SK-N-SH treated with all-trans-retinoic acid at 6 μM for 48 hours (cell line): ENCODE measurements around the gene PDE4B.
"Not testable (repeated sequence)": the region's sequence is repeated elsewhere in the genome, so short reads cannot be mapped to it uniquely, and the experiment has no call there.

ENCODE experiments used
- ATAC-seq: fragments of 200-7000 bp; cut with Tn5 transposase; 3 replicates; pipeline ENCODE4 v1.9.1; 2020; ENCODE audit warnings: mild to moderate bottlenecking, moderate library complexity
- ARNTL ChIP-seq: fragments of 450-650 bp; formaldehyde crosslinking; IDR thresholded peaks from 2 replicates; pipeline ENCODE4 v1.5.0; 2020; ENCODE audit warnings: low read depth, mild to moderate bottlenecking, moderate library complexity, borderline replicate concordance
- BACH2 ChIP-seq: fragments of 250-450 bp; sonication (Bioruptor Pico); IDR thresholded peaks from 2 replicates; pipeline ENCODE4 v1.9.0; 2021; ENCODE audit warnings: mild to moderate bottlenecking, borderline replicate concordance
- CSDC2 ChIP-seq: fragments of 250-450 bp; sonication (Bioruptor Pico); IDR thresholded peaks from 2 replicates; pipeline ENCODE4 v1.5.0; 2020; ENCODE audit warnings: mild to moderate bottlenecking, moderate library complexity
- ESRRG ChIP-seq: fragments of 250-450 bp; sonication (Bioruptor Pico); IDR thresholded peaks from 2 replicates; pipeline ENCODE4 v1.6.1; 2021; ENCODE audit warnings: mild to moderate bottlenecking
- GLIS3 ChIP-seq: fragments of 250-450 bp; sonication (Bioruptor Pico); IDR thresholded peaks from 2 replicates; pipeline ENCODE4 v1.5.0; 2020; ENCODE audit warnings: mild to moderate bottlenecking, moderate library complexity
- ISL1 ChIP-seq: fragments of 250-450 bp; sonication (Bioruptor Pico); IDR thresholded peaks from 2 replicates; pipeline ENCODE4 v2.1.2; 2022; ENCODE audit warnings: mild to moderate bottlenecking, moderate library complexity
- OSR1 ChIP-seq: fragments of 250-450 bp; sonication (Bioruptor Pico); IDR thresholded peaks from 2 replicates; pipeline ENCODE4 v1.8.0; 2022; ENCODE audit warnings: moderate library complexity, mild to moderate bottlenecking, inconsistent platforms
- PPARA ChIP-seq: fragments of 250-450 bp; sonication (Bioruptor Pico); IDR thresholded peaks from 2 replicates; pipeline ENCODE4 v1.5.0; 2020; ENCODE audit warnings: mild to moderate bottlenecking, borderline replicate concordance
- RARB ChIP-seq: fragments of 250-450 bp; sonication (Bioruptor Pico); IDR thresholded peaks from 2 replicates; pipeline ENCODE4 v1.8.0; 2021; ENCODE audit warnings: mild to moderate bottlenecking, moderate library complexity
- SNAI2 ChIP-seq: fragments of 250-450 bp; sonication (Bioruptor Pico); IDR thresholded peaks from 2 replicates; pipeline ENCODE4 v1.5.0; 2020; ENCODE audit warnings: mild to moderate bottlenecking, moderate library complexity
- TCF4 ChIP-seq: fragments of 250-450 bp; sonication (Bioruptor Pico); IDR thresholded peaks from 2 replicates; pipeline ENCODE4 v1.8.0; 2021; ENCODE audit warnings: mild to moderate bottlenecking, moderate library complexity, borderline replicate concordance
- TOX ChIP-seq: fragments of 250-450 bp; sonication (Bioruptor Pico); IDR thresholded peaks from 2 replicates; pipeline ENCODE4 v1.8.0; 2021; ENCODE audit warnings: mild to moderate bottlenecking, moderate library complexity, borderline replicate concordance
- ZC3H10 ChIP-seq: fragments of 250-450 bp; sonication (Bioruptor Pico); IDR thresholded peaks from 2 replicates; pipeline ENCODE4 v1.5.1; 2021; ENCODE audit warnings: mild to moderate bottlenecking, moderate library complexity
- ZFP3 ChIP-seq: fragments of 250-450 bp; sonication (Bioruptor Pico); IDR thresholded peaks from 2 replicates; pipeline ENCODE4 v1.5.0; 2020; ENCODE audit warnings: mild to moderate bottlenecking, moderate library complexity
- ZFP30 ChIP-seq: fragments of 450-650 bp; formaldehyde crosslinking; IDR thresholded peaks from 2 replicates; pipeline ENCODE4 v1.5.0; 2022; ENCODE audit warnings: mild to moderate bottlenecking, moderate library complexity
- ZNF565 ChIP-seq: fragments of 450-650 bp; formaldehyde crosslinking; conservative IDR thresholded peaks from 2 replicates; pipeline ENCODE4 v1.5.0; 2020; ENCODE audit warnings: low read depth, mild to moderate bottlenecking, moderate library complexity
- ZNF70 ChIP-seq: fragments of 450-650 bp; formaldehyde crosslinking; IDR thresholded peaks from 2 replicates; pipeline ENCODE4 v1.5.0; 2020; ENCODE audit warnings: mild to moderate bottlenecking, moderate library complexity
- ZNF8 ChIP-seq: fragments of 450-650 bp; formaldehyde crosslinking; IDR thresholded peaks from 2 replicates; pipeline ENCODE4 v1.5.0; 2020; ENCODE audit warnings: mild to moderate bottlenecking, moderate library complexity
- TF ChIP-seq, protein P1 (sequence below): fragments of 250-450 bp; sonication (Bioruptor Pico); IDR thresholded peaks from 2 replicates; pipeline ENCODE4 v1.5.1; 2020; ENCODE audit warnings: low read depth, mild to moderate bottlenecking, moderate library complexity
- TF ChIP-seq, protein P2 (sequence below): fragments of 250-450 bp; sonication (Bioruptor Pico); IDR thresholded peaks from 2 replicates; pipeline ENCODE4 v1.5.1; 2021; ENCODE audit warnings: mild to moderate bottlenecking, moderate library complexity
- TF ChIP-seq, protein P3 (sequence below): fragments of 250-450 bp; sonication (Bioruptor Pico); IDR thresholded peaks from 2 replicates; pipeline ENCODE4 v1.8.0; 2020; ENCODE audit warnings: mild to moderate bottlenecking, moderate library complexity, borderline replicate concordance
- TF ChIP-seq, protein P4 (sequence below): fragments of 250-450 bp; sonication (Bioruptor Pico); IDR thresholded peaks from 2 replicates; pipeline ENCODE4 v1.5.0; 2020; ENCODE audit warnings: mild to moderate bottlenecking, moderate library complexity

PDE4B gene

DNA sequence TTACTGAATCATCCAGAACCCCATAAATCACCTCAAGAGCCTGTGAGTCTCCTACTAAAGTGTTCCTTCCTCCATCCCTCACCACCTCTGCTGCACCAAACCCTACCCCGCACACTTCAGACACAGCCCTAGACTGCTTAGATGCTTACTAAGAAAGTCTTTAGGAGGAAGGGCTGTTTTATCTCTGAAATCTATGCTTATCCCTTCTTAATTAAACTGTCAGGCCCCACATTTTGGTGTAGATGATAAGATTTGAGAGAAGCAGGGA lies 524.5 kb downstream of the PDE4B start:
- TF ChIP-seq OSR1 (CRISPR knock-in tag) (no peak), BACH2 (CRISPR knock-in tag) (no peak), ZNF70 (no peak), ZFP30 (CRISPR knock-in tag) (no peak), ESRRG (CRISPR knock-in tag) (no peak), PPARA (CRISPR knock-in tag) (no peak), TCF4 (no peak), SNAI2 (CRISPR knock-in tag) (no peak), ZC3H10 (no peak), GLIS3 (no peak), RARB (CRISPR knock-in tag) (no peak), ZNF565 (CRISPR knock-in tag) (no peak), ISL1 (CRISPR knock-in tag) (no peak), ZFP3 (CRISPR knock-in tag) (no peak), TOX (no peak), ZNF8 (CRISPR knock-in tag) (no peak)
- TF ChIP-seq, protein P1, sequence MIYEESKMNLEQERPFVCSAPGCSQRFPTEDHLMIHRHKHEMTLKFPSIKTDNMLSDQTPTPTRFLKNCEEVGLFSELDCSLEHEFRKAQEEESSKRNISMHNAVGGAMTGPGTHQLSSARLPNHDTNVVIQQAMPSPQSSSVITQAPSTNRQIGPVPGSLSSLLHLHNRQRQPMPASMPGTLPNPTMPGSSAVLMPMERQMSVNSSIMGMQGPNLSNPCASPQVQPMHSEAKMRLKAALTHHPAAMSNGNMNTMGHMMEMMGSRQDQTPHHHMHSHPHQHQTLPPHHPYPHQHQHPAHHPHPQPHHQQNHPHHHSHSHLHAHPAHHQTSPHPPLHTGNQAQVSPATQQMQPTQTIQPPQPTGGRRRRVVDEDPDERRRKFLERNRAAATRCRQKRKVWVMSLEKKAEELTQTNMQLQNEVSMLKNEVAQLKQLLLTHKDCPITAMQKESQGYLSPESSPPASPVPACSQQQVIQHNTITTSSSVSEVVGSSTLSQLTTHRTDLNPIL (CRISPR knock-in tag): no peak
- TF ChIP-seq, protein P2, sequence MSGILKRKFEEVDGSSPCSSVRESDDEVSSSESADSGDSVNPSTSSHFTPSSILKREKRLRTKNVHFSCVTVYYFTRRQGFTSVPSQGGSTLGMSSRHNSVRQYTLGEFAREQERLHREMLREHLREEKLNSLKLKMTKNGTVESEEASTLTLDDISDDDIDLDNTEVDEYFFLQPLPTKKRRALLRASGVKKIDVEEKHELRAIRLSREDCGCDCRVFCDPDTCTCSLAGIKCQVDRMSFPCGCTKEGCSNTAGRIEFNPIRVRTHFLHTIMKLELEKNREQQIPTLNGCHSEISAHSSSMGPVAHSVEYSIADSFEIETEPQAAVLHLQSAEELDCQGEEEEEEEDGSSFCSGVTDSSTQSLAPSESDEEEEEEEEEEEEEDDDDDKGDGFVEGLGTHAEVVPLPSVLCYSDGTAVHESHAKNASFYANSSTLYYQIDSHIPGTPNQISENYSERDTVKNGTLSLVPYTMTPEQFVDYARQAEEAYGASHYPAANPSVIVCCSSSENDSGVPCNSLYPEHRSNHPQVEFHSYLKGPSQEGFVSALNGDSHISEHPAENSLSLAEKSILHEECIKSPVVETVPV (CRISPR knock-in tag): no peak
- TF ChIP-seq, protein P3, sequence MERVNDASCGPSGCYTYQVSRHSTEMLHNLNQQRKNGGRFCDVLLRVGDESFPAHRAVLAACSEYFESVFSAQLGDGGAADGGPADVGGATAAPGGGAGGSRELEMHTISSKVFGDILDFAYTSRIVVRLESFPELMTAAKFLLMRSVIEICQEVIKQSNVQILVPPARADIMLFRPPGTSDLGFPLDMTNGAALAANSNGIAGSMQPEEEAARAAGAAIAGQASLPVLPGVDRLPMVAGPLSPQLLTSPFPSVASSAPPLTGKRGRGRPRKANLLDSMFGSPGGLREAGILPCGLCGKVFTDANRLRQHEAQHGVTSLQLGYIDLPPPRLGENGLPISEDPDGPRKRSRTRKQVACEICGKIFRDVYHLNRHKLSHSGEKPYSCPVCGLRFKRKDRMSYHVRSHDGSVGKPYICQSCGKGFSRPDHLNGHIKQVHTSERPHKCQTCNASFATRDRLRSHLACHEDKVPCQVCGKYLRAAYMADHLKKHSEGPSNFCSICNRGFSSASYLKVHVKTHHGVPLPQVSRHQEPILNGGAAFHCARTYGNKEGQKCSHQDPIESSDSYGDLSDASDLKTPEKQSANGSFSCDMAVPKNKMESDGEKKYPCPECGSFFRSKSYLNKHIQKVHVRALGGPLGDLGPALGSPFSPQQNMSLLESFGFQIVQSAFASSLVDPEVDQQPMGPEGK (CRISPR knock-in tag): no peak
- TF ChIP-seq, protein P4, sequence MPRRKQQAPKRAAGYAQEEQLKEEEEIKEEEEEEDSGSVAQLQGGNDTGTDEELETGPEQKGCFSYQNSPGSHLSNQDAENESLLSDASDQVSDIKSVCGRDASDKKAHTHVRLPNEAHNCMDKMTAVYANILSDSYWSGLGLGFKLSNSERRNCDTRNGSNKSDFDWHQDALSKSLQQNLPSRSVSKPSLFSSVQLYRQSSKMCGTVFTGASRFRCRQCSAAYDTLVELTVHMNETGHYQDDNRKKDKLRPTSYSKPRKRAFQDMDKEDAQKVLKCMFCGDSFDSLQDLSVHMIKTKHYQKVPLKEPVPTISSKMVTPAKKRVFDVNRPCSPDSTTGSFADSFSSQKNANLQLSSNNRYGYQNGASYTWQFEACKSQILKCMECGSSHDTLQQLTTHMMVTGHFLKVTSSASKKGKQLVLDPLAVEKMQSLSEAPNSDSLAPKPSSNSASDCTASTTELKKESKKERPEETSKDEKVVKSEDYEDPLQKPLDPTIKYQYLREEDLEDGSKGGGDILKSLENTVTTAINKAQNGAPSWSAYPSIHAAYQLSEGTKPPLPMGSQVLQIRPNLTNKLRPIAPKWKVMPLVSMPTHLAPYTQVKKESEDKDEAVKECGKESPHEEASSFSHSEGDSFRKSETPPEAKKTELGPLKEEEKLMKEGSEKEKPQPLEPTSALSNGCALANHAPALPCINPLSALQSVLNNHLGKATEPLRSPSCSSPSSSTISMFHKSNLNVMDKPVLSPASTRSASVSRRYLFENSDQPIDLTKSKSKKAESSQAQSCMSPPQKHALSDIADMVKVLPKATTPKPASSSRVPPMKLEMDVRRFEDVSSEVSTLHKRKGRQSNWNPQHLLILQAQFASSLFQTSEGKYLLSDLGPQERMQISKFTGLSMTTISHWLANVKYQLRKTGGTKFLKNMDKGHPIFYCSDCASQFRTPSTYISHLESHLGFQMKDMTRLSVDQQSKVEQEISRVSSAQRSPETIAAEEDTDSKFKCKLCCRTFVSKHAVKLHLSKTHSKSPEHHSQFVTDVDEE (CRISPR knock-in tag): no peak
- no peak for ATAC-seq

DNA sequence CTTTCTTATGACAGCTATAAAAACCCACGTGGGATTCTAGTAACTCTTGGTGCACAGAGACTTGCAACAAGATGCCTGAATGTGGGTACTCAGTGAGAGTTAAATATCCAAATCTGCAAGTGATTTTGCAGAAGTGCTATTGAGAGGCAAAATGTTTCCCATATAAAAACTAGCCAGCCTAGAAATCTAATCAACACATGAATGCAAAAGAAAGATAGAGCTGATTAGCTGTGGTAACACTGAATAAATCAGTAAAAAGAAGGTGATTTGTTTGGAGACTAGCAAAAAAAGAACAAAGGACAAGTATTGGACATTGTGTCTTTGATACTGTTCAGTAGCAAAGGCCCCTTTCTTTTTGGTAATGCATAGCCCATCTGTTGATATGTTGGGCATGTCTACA lies 527.5 kb downstream of the PDE4B start:
- no peak for TF ChIP-seq ESRRG (CRISPR knock-in tag)
- no peak for TF ChIP-seq ARNTL (CRISPR knock-in tag)
- TF ChIP-seq, protein P4 (CRISPR knock-in tag): no peak
- TF ChIP-seq CSDC2: no peak
- no peak for TF ChIP-seq ZFP3 (CRISPR knock-in tag)
- TF ChIP-seq, protein P1 (CRISPR knock-in tag): no peak
- TF ChIP-seq ZFP30 (CRISPR knock-in tag): no peak
- no peak for TF ChIP-seq TOX
- TF ChIP-seq ZNF8 (CRISPR knock-in tag): no peak
- ATAC-seq: no peak

DNA sequence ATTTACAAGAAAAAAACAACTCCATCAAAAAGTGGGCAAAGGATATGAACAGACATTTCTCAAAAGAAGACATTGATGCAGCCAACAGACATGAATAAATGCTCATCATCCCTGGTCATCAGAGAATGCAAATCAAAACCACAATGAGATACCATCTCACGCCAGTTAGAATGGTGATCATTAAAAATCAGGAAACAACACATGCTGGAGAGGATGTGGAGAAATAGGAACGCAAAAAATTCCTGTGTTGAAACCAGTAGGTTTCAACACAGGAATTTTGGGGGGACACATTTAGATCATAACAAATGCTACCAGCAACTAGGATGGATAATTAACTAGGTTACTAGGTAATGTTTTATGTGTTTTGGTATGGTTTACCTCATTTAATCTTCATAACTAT lies 529.8 kb downstream of the PDE4B start:
- not testable (repeated sequence) for ATAC-seq
